Measurements from ENCODE around the gene RBPMS2. TPM values are rescaled to one million over a fixed set of nuclear protein-coding genes. Genes with fewer than 3 reads are reported as not detected.

The RBPMS2 gene
- polyA plus RNA-seq, 1 donor (not counting 4 experiments of a cell fraction or from before 2014, with no cell fraction given) = not detected

- no peak overlapping the region for H3K9ac ChIP-seq (ENCODE audit: control insufficient read depth, extremely low read depth, insufficient read depth, low read length)
- DNase-seq (ENCODE audit: low read depth, low spot score) = no peak
- H3K4me3 ChIP-seq (ENCODE audit: control insufficient read depth in 2 of 3, extremely low read depth in 1 of 3, insufficient read depth in 2 of 3, low read depth in 1 of 3, low read length in 3 of 3) = no peak overlapping the region
- H3K4me1 ChIP-seq (ENCODE audit: control insufficient read depth, extremely low read depth, insufficient read depth, low read length) = peaks cover 4% of the 10 kb centered on the region
- no peak for FAIRE-seq
- H3K79me2 ChIP-seq (ENCODE audit: control insufficient read depth, insufficient read depth, low read length) = no peaks in the 10 kb centered on the region
- no peak overlapping the region for H2AFZ ChIP-seq (ENCODE audit: control insufficient read depth, low read length)
- H3K36me3 ChIP-seq (ENCODE audit: control insufficient read depth in 2 of 2, extremely low read depth in 1 of 2, insufficient read depth in 2 of 2, low read length in 2 of 2) = no peaks in the 10 kb centered on the region
- H3K27ac ChIP-seq (ENCODE audit: control insufficient read depth, insufficient read depth, low read length) = no peak overlapping the region
- H4K20me1 ChIP-seq (ENCODE audit: control insufficient read depth, extremely low read depth, insufficient read depth, low read length) = no peaks in the 10 kb centered on the region
- no peaks in the 10 kb centered on the region for H3K9me1 ChIP-seq (ENCODE audit: control insufficient read depth, extremely low read depth, insufficient read depth, low read length)
- no peak overlapping the region for H3K4me2 ChIP-seq (ENCODE audit: control insufficient read depth, extremely low read depth, insufficient read depth, low read depth, low read length)
- dilution Hi-C loops (cut with MboI; ENCODE audit: extremely low pct_ligation_motif_present, low sequenced_read_pairs) = no loop called here
- H3K9me3 ChIP-seq (ENCODE audit: control insufficient read depth, low read depth, low read length) = no peaks in the 10 kb centered on the region
- TF ChIP-seq CTCF (optimal IDR thresholded peaks at IDR 0.05 in 1 of 3, IDR thresholded peaks at IDR 0.05 in 1 of 3, conservative IDR thresholded peaks at IDR 0.05 in 1 of 3; ENCODE audit: extremely low read depth in 1 of 3, insufficient read depth in 2 of 3, low read length in 3 of 3) (no peak), EZH2 (IDR thresholded peaks at IDR 0.05; ENCODE audit: low read length) (no peak)
- H3K27me3 ChIP-seq (ENCODE audit: control insufficient read depth, extremely low read depth, insufficient read depth, low read length) = no peaks in the 10 kb centered on the region
These were observed 31.1 kb upstream of the RBPMS2 start for GRCh38 chr15:64806509-64806908.

GRCh38 chr15:64804619-64805018 is 29.2 kb upstream of the RBPMS2 start:
- H3K36me3 ChIP-seq (ENCODE audit: control insufficient read depth in 2 of 2, extremely low read depth in 1 of 2, insufficient read depth in 2 of 2, low read length in 2 of 2) = no peaks in the 10 kb centered on the region
- no peak overlapping the region for H2AFZ ChIP-seq (ENCODE audit: control insufficient read depth, low read length)
- H3K27me3 ChIP-seq (ENCODE audit: control insufficient read depth, extremely low read depth, insufficient read depth, low read length) = no peaks in the 10 kb centered on the region
- no peak for FAIRE-seq
- H3K27ac ChIP-seq (ENCODE audit: control insufficient read depth, insufficient read depth, low read length) = no peak overlapping the region
- no peak overlapping the region for H3K4me2 ChIP-seq (ENCODE audit: control insufficient read depth, extremely low read depth, insufficient read depth, low read depth, low read length)
- no peaks in the 10 kb centered on the region for H3K9me1 ChIP-seq (ENCODE audit: control insufficient read depth, extremely low read depth, insufficient read depth, low read length)
- H3K4me1 ChIP-seq (ENCODE audit: control insufficient read depth, extremely low read depth, insufficient read depth, low read length) = no peaks in the 10 kb centered on the region
- no peaks in the 10 kb centered on the region for H3K79me2 ChIP-seq (ENCODE audit: control insufficient read depth, insufficient read depth, low read length)
- H3K9ac ChIP-seq (ENCODE audit: control insufficient read depth, extremely low read depth, insufficient read depth, low read length) = no peak overlapping the region
- no peak overlapping the region for H3K4me3 ChIP-seq (ENCODE audit: control insufficient read depth in 2 of 3, extremely low read depth in 1 of 3, insufficient read depth in 2 of 3, low read depth in 1 of 3, low read length in 3 of 3)
- DNase-seq (ENCODE audit: low read depth, low spot score) = no peak
- dilution Hi-C loops (cut with MboI; ENCODE audit: extremely low pct_ligation_motif_present, low sequenced_read_pairs) = no loop called here
- no peaks in the 10 kb centered on the region for H4K20me1 ChIP-seq (ENCODE audit: control insufficient read depth, extremely low read depth, insufficient read depth, low read length)
- no peak for TF ChIP-seq EZH2 (IDR thresholded peaks at IDR 0.05; ENCODE audit: low read length)
- no peak for TF ChIP-seq CTCF (optimal IDR thresholded peaks at IDR 0.05 in 1 of 3, IDR thresholded peaks at IDR 0.05 in 1 of 3, conservative IDR thresholded peaks at IDR 0.05 in 1 of 3; ENCODE audit: extremely low read depth in 1 of 3, insufficient read depth in 2 of 3, low read length in 3 of 3)
- H3K9me3 ChIP-seq (ENCODE audit: control insufficient read depth, low read depth, low read length) = no peaks in the 10 kb centered on the region

Data from keratinocyte (primary cell).